Measurements from ENCODE around the gene IQGAP1. TPM values are rescaled to one million over a fixed set of nuclear protein-coding genes. Genes with fewer than 3 reads are reported as not detected.

The IQGAP1 gene
- total RNA-seq, 1 experiment from 2014 or later: 72.4 TPM

DNA sequence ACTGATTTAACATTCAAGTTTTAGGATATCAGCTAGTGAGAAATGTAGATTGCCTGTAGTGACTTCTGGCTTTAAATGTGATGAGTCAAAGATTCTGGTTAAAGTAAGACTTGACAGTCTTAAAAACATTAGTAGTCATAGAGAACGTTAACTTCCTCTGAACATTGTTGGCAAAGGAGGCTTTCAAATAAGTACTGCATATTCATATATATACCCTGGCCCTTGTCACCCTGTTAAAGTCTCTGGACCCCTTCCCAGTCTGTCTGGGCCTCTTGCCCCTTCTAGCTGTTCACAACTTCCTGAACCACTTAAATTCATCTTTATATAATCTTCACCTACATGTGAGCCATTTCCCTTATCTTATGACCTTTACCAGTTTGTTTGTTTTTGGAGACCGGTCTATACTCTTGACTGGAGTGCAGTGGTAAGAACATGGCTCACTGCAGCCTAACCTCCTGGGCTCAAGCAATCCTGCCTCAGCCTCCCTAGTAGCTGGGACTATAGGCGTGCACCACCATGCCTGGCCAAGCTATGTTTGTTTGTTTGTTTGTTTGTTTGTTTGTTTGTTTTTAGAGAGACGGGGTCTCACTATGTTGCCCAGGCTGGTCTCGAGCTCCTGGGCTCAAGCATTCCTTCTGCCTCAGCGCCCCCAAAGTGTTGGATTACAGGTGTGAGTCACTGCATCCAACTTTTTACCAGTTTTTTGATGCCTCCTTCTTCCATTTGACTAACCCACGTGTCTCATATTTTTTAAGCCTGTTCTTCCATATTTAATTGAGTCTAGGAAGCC is 77.3 kb downstream of the IQGAP1 start:
- no peak overlapping the region for H2BK15ac ChIP-seq (ENCODE audit: low read depth, low read length)
- no peak overlapping the region for H3K14ac ChIP-seq (ENCODE audit: insufficient read depth, low read length)
- no peak overlapping the region for H2BK5ac ChIP-seq (ENCODE audit: insufficient read length, low read length)
- peaks cover 4 to 10% of the 10 kb centered on the region in 2 experiments; a peak in 3 of 4 replicates for H3K4me1 Mint-ChIP-seq
- H2AFZ ChIP-seq (ENCODE audit: low read length): no peak overlapping the region
- H4K91ac ChIP-seq (ENCODE audit: insufficient read length, low read depth, low read length): no peak overlapping the region
- no peaks in the 10 kb centered on the region for H3K27me3 Mint-ChIP-seq (ENCODE audit: low read depth)
- H3K27ac ChIP-seq (ENCODE audit: insufficient read length, low read depth, low read length): no peak overlapping the region
- H4K8ac ChIP-seq (replicated peaks; ENCODE audit: insufficient read length, low read depth, low read length): no peak overlapping the region
- H3K4ac ChIP-seq (ENCODE audit: low read depth, low read length): no peak overlapping the region
- peaks cover 0 to 36% (median 30%) of the 10 kb centered on the region in 3 experiments; a peak in 6 of 7 replicates for H3K36me3 Mint-ChIP-seq (ENCODE audit: insufficient read depth in 1 of 3, low read depth in 3 of 3)
- no peaks in the 10 kb centered on the region for H3K79me1 ChIP-seq (ENCODE audit: insufficient read depth, low read depth, low read length, poor library complexity, severe bottlenecking)
- no peak for DNase-seq
- TF ChIP-seq, protein P1, sequence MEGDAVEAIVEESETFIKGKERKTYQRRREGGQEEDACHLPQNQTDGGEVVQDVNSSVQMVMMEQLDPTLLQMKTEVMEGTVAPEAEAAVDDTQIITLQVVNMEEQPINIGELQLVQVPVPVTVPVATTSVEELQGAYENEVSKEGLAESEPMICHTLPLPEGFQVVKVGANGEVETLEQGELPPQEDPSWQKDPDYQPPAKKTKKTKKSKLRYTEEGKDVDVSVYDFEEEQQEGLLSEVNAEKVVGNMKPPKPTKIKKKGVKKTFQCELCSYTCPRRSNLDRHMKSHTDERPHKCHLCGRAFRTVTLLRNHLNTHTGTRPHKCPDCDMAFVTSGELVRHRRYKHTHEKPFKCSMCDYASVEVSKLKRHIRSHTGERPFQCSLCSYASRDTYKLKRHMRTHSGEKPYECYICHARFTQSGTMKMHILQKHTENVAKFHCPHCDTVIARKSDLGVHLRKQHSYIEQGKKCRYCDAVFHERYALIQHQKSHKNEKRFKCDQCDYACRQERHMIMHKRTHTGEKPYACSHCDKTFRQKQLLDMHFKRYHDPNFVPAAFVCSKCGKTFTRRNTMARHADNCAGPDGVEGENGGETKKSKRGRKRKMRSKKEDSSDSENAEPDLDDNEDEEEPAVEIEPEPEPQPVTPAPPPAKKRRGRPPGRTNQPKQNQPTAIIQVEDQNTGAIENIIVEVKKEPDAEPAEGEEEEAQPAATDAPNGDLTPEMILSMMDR (conservative IDR thresholded peaks at IDR 0.05): no peak
- no peak overlapping the region for H2BK120ac ChIP-seq (ENCODE audit: low read depth, low read length, poor library complexity, severe bottlenecking)
- H3T11ph ChIP-seq (ENCODE audit: low read length): no peak overlapping the region
- H3K9me3 ChIP-seq (ENCODE audit: control insufficient read depth, low read depth, low read length): no peaks in the 10 kb centered on the region
- H3K27ac Mint-ChIP-seq: no peak overlapping the region; a peak in 1 of 7 replicates
- no peak overlapping the region for H3K56ac ChIP-seq (ENCODE audit: insufficient read length, low read depth, low read length)
- no peak overlapping the region for H3K4me2 ChIP-seq (ENCODE audit: insufficient read depth, insufficient read length, low read length)
- H2AK5ac ChIP-seq (ENCODE audit: insufficient read length, low read length): no peak overlapping the region
- H4K5ac ChIP-seq (ENCODE audit: insufficient read length, low read depth, low read length): no peak overlapping the region
- no peak overlapping the region for H3K23ac ChIP-seq (ENCODE audit: insufficient read length, low read depth, low read length)
- no peaks in the 10 kb centered on the region for H3K9me3 Mint-ChIP-seq
- H3K4me3 Mint-ChIP-seq: no peak overlapping the region
- no peak overlapping the region for H2BK20ac ChIP-seq (ENCODE audit: low read depth, low read length, poor library complexity, severe bottlenecking)
- no peaks in the 10 kb centered on the region for H3K23me2 ChIP-seq (ENCODE audit: insufficient read length, low read depth, low read length, poor library complexity, severe bottlenecking)
- no peak overlapping the region for H2BK12ac ChIP-seq (ENCODE audit: insufficient read length, low read depth, low read length)
- no peak overlapping the region for H3K18ac ChIP-seq (ENCODE audit: insufficient read length, low read depth, low read length)
- no peaks in the 10 kb centered on the region for H3K79me2 ChIP-seq (ENCODE audit: insufficient read depth, low read length)
- no peaks in the 10 kb centered on the region for H3K27me3 ChIP-seq (ENCODE audit: insufficient read depth, low read length)
- no peak overlapping the region for H3K9ac ChIP-seq (ENCODE audit: extremely low read depth, insufficient read length, low read length)
- WGBS (ENCODE audit: extremely low coverage, insufficient read length, low lambda C conversion rate): no CpG with 5 or more reads among the region's 7 CpGs
- H4K20me1 ChIP-seq (ENCODE audit: control insufficient read depth, insufficient read depth, insufficient read length): no peaks in the 10 kb centered on the region
- H3K4me1 ChIP-seq (ENCODE audit: insufficient read depth, low read length): no peaks in the 10 kb centered on the region

All from H9 (cell line).